Prostate gland (tissue), 2 donors: ENCODE results near the gene HMGCR. TPM values are rescaled to one million over a fixed set of nuclear protein-coding genes. Genes with fewer than 3 reads are reported as not detected.

Source experiments
- DNase-seq: peaks from one replicate; pipeline ENCODE4 v3.0.0-alpha.2; 2019; ENCODE audit warnings: low spot score
- H3K27ac ChIP-seq, 2 donors: fragments of 200-600 bp; sonication (generic); 2 replicates each; pipeline ENCODE4 v1.5.1; 2017 to 2019
- H3K27me3 ChIP-seq: fragments of 200-600 bp; sonication (generic); replicated peaks from 2 replicates; pipeline ENCODE4 v1.5.1; 2019; ENCODE audit not compliant: insufficient read depth
- H3K36me3 ChIP-seq, 2 donors: fragments of 200-600 bp; sonication (generic); 1 replicate in 1 of 2; 2 replicates in 1 of 2; pipeline versions ENCODE4 v1.5.1 to v1.8.1; 2017 to 2019
- H3K4me1 ChIP-seq: fragments of 200-600 bp; sonication (generic); replicated peaks from 2 replicates; pipeline ENCODE4 v1.5.1; 2019
- H3K4me3 ChIP-seq, 2 donors: fragments of 200-600 bp; sonication (generic); 2 replicates each; pipeline ENCODE4 v1.5.1; 2017 to 2019
- H3K9me3 ChIP-seq: fragments of 200-600 bp; sonication (generic); 2 replicates; pipeline ENCODE4 v1.5.1; 2017
- POLR2A ChIP-seq: fragments of 450-650 bp; IDR thresholded peaks from one replicate; pipeline ENCODE4 v1.6.1; 2016; ENCODE audit warnings: antibody characterized with exemption, mild to moderate bottlenecking
- POLR2AphosphoS5 ChIP-seq: sonication (generic); formaldehyde crosslinking; IDR thresholded peaks from one replicate; pipeline ENCODE4 v1.6.1; 2017; ENCODE audit warnings: antibody characterized with exemption
- WGBS: methylation state at CpG from one replicate; pipeline ENCODE4 v1.1.5; 2018; 5-methylcytosine and 5-hydroxymethylcytosine counted together
- intact Hi-C: fragments of 100-400 bp; cut with DNase I; formaldehyde crosslinking; loops from one replicate; pipeline ENCODE4 v1.14.2; 2022
- total RNA-seq, 2 donors: library from RNA; depleted of rRNA; stranded (reverse); fragments of >200 nt; gene quantifications; one replicate each; pipeline ENCODE4 v1.1.0, GENCODE V29; 2016
- TF ChIP-seq, protein P1 (sequence below), 4 experiments: fragments of 200-600 bp in 2 of 4; fragments of 450-650 bp in 2 of 4; sonication (generic) in 2 of 4; IDR thresholded peaks; 1 replicate in 3 of 4; 2 replicates in 1 of 4; pipeline ENCODE4 v1.5.1; 2016 to 2019; ENCODE audit warnings: antibody characterized with exemption in 4 of 4, mild to moderate bottlenecking in 2 of 4, moderate library complexity in 2 of 4

HMGCR gene
- total RNA-seq, 2 donors from 2014 or later = 20.6 to 38.2 TPM

DNA sequence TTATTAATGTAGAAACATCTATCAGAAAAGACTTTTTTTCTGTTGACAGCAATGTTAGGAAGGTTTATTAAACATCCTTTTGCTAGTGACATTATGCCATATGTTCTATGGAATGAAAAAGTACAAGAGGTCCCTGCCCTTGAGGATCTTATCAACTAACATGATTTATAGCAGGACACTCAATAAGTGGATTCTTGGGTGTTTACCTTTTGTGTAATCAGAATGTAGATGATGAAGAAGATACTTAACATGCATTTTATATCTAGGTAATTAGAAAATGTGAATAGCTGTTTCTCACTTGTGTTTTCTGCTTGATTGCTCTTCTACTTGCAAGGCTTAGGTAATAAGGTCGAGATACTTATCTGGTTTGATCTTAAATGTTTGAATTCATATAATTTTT, 4.9 kb downstream of the HMGCR start:
- WGBS = 43% methylated on average over 1 of the region's 1 CpG
- TF ChIP-seq POLR2AphosphoS5 = no peak
- TF ChIP-seq, protein P1, sequence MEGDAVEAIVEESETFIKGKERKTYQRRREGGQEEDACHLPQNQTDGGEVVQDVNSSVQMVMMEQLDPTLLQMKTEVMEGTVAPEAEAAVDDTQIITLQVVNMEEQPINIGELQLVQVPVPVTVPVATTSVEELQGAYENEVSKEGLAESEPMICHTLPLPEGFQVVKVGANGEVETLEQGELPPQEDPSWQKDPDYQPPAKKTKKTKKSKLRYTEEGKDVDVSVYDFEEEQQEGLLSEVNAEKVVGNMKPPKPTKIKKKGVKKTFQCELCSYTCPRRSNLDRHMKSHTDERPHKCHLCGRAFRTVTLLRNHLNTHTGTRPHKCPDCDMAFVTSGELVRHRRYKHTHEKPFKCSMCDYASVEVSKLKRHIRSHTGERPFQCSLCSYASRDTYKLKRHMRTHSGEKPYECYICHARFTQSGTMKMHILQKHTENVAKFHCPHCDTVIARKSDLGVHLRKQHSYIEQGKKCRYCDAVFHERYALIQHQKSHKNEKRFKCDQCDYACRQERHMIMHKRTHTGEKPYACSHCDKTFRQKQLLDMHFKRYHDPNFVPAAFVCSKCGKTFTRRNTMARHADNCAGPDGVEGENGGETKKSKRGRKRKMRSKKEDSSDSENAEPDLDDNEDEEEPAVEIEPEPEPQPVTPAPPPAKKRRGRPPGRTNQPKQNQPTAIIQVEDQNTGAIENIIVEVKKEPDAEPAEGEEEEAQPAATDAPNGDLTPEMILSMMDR (IDR thresholded peaks at IDR 0.05) = no peak
- TF ChIP-seq POLR2A = no peak
- H3K9me3 ChIP-seq = no peaks in the 10 kb centered on the region
- no peak overlapping the region for H3K27ac ChIP-seq
- no peak for DNase-seq
- H3K36me3 ChIP-seq = no peaks in the 10 kb centered on the region
- H3K4me3 ChIP-seq = no peak overlapping the region
- no peaks in the 10 kb centered on the region for H3K27me3 ChIP-seq
- intact Hi-C loops = no loop called here
- H3K4me1 ChIP-seq = peaks cover 3% of the 10 kb centered on the region

DNA sequence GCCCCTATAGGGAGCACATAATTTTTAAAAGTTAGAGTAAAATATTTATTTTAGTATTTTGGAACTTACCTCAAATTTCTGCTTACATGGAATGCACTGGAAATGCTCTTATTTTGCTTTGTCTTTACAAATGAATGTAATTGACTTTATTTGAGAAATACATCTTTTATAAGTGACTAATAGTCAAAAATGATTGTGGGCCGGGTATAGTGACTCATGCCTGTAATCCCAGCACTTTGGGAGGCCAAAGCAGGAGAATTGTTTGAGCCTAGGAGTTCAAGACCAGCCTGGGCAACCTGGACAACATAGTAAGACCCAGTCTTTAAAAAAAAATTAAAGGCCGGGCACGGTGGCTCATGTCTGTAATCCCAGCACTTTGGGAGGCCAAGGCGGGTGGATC, 5.8 kb downstream of the HMGCR start:
- no peak overlapping the region for H3K27ac ChIP-seq
- intact Hi-C loops = no loop called here
- H3K4me1 ChIP-seq = peaks cover 3% of the 10 kb centered on the region

DNA sequence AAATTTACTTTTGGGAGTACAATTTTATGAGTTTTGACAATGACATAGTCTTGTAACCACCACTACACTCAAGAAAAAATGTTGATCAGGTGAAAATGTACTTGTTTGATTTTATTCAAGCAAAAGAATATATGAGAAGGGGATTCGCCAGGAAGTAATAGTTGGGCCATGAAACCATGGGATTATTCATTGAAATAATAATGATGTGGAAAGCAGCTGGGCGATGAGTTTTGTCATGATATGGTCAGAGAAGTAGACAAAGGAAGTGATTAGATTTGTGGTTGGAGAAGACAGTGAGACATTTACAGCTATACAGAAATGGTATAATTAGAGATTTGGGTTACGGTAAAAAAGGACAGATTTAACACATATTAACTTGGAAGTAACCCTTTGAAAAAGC, 11.2 kb downstream of the HMGCR start:
- H3K4me3 ChIP-seq = no peak overlapping the region
- H3K27ac ChIP-seq = no peak overlapping the region
- WGBS = 96% methylated on average over 3 of the region's 3 CpGs
- intact Hi-C loops = no loop called here
- no peaks in the 10 kb centered on the region for H3K27me3 ChIP-seq
- DNase-seq = no peak
- no peak for TF ChIP-seq POLR2AphosphoS5
- TF ChIP-seq, protein P1 (IDR thresholded peaks at IDR 0.05) = no peak
- no peak for TF ChIP-seq POLR2A
- H3K9me3 ChIP-seq = no peaks in the 10 kb centered on the region
- H3K36me3 ChIP-seq = peaks cover 0 to 7% of the 10 kb centered on the region in 2 donors
- no peaks in the 10 kb centered on the region for H3K4me1 ChIP-seq

More for the DNA sequence above, 5.8 kb downstream of the HMGCR start:
- Histone ChIP-seq H3K4me3 (no peak overlapping the region), H3K27me3 (no peaks in the 10 kb centered on the region), H3K9me3 (no peaks in the 10 kb centered on the region), H3K36me3 (no peaks in the 10 kb centered on the region)
- DNase-seq = no peak
- WGBS = 95% methylated on average over 4 of the region's 4 CpGs
- TF ChIP-seq POLR2AphosphoS5 (no peak), POLR2A (no peak)
- TF ChIP-seq, protein P1 (IDR thresholded peaks at IDR 0.05) = no peak

DNA sequence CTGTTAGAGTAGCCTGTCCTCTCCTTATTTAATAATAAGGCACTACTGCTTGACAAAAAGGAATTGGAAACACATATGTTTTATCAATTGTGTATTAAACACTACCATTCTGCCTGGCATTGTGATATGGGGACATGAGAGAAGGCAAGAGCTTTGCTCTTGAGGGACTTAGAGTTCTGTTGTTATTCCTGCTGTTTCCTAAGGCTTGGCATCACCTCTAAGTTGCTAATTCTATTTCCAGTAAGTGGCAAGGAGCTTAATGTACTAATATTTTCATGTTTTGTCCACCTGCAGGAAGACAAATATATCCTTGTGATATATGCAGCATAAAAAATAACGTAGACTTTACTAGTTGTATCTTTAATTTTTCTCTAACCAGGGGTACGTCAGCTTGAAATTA, 12.6 kb downstream of the HMGCR start:
- intact Hi-C loops = no loop called here
- Histone ChIP-seq H3K27ac (no peak overlapping the region), H3K36me3 (peaks cover 0 to 7% of the 10 kb centered on the region in 2 donors), H3K27me3 (no peaks in the 10 kb centered on the region), H3K4me1 (no peaks in the 10 kb centered on the region), H3K9me3 (no peaks in the 10 kb centered on the region), H3K4me3 (no peak overlapping the region)
- 96% methylated on average over 2 of the region's 2 CpGs for WGBS
- TF ChIP-seq POLR2AphosphoS5 (no peak), POLR2A (no peak)
- no peak for DNase-seq

DNA sequence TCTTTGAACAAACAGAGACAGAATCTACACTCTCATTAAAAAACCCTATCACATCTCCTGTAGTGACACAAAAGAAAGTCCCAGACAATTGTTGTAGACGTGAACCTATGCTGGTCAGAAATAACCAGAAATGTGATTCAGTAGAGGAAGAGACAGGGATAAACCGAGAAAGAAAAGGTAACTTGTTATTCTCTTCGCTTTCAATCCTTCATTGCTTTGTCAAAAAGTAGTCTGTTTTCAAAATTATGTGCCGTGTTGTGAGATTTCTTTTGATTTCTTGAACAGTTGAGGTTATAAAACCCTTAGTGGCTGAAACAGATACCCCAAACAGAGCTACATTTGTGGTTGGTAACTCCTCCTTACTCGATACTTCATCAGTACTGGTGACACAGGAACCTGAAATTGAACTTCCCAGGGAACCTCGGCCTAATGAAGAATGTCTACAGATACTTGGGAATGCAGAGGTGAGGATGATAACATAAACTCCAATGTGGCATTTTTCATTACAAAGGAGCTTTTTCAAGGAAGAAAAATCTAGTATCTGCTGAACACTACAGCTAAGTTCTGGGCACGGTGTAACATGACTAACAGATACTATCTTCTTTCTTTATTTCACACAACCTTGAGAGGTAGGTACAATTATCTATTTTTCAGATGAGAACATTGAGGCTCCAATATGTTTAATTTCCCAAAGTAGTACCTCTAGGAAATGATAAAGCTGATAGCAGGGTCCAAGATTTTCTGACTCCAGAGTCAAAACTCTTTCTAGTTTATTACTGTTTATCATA, 14.3 kb downstream of the HMGCR start:
- H3K27ac ChIP-seq = no peak overlapping the region
- H3K36me3 ChIP-seq = peaks cover 0 to 7% of the 10 kb centered on the region in 2 donors
- H3K4me3 ChIP-seq = no peak overlapping the region
- H3K4me1 ChIP-seq = no peaks in the 10 kb centered on the region
- WGBS = 91% methylated on average over 7 of the region's 7 CpGs
- intact Hi-C loops = no loop called here
- H3K9me3 ChIP-seq = no peaks in the 10 kb centered on the region
- TF ChIP-seq, protein P1 (IDR thresholded peaks at IDR 0.05) = no peak
- DNase-seq = no peak
- H3K27me3 ChIP-seq = no peaks in the 10 kb centered on the region
